TTC549 (cell line): Measurements from ENCODE around the gene IGDCC3.
"Not testable (repeated sequence)": the region's sequence is repeated elsewhere in the genome, so short reads cannot be mapped to it uniquely, and the experiment has no call there.

Source experiments
- FAIRE-seq: peaks from 2 replicates; lab custom pipeline; 2012; peaks lifted over from hg19 to GRCh38; lab: Jason Lieb, UNC

IGDCC3 gene

DNA sequence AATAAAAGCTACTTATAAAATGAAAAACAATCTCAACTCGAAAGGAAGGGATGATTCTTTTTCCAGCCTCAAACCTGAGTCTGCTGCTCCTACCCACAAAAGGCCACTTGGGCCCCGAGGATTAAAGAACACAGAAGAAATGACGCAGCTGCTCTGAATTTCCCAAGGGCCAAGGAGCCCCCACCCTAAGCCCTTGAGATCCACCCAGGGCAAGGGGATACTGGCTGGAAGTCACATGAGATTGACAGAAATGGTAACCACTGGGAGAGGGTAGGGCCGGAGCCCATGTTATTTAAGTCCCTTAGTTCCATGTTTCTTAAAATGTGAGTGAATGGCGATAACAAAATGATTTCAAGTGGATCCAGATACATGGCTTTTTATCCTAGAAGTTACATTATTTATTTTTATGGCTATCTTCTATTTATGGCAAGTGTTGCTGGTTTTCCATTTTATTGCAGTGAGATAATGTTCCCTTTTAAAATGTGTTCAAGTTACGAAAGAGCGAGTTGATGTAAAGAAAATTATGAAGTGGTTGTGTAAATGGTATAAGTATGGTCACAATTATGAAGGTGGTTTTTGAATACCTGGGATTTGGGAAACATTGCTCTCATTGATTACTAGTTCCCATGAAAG, 28.1 kb upstream of the IGDCC3 start:
- no peak for FAIRE-seq

DNA sequence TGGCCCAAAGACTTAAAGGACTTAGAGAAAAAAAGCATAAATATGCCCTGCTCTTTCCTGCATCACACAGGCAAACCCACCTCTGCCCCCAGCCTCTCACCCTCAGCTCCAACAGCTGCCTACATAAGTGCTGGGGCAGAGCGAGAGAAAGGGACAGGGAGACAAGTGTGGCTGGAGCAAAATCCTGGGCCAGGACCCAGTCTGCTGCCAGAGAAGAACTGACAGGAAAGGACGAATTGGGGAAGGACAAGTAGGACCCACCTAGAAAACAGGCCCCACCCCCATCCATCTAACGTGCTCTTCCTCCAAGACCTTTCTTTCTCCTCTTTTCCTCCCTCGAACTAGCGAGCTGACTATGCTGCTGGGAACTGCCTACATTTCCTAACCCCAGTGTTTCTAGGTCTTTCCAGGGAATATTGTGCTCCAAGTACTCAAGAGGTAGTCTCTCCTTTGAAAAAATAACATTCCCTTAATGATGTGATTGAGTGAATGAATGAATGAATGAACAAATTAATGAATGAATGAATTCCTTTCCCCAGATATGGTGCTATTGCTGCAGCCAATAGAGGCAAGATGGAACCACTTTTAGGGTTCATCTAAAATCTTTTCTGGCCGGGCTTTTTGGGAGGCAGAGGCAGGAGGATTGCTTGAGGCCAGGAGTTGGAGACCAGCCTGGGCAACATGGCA, 26.5 kb upstream of the IGDCC3 start:
- no peak for FAIRE-seq

DNA sequence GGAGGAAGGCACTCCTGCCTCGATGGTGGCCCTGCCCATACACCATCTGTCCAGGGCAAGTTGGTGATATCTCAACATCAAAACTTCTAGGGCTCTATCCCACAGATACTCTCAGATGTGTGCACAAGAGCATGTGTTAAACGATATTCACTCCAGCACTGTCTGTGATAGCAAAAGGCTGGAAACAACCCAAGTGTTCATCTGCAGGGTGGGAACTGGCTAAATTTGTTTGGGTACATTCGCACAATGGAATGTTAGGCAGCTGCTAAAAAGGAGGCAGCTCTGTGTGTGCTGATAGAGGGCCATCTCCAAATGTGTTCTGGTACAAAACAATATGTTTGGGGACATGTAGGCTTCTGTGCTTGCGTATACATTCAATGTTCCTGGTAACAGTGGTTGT, 25.2 kb upstream of the IGDCC3 start:
- FAIRE-seq, result no peak

DNA sequence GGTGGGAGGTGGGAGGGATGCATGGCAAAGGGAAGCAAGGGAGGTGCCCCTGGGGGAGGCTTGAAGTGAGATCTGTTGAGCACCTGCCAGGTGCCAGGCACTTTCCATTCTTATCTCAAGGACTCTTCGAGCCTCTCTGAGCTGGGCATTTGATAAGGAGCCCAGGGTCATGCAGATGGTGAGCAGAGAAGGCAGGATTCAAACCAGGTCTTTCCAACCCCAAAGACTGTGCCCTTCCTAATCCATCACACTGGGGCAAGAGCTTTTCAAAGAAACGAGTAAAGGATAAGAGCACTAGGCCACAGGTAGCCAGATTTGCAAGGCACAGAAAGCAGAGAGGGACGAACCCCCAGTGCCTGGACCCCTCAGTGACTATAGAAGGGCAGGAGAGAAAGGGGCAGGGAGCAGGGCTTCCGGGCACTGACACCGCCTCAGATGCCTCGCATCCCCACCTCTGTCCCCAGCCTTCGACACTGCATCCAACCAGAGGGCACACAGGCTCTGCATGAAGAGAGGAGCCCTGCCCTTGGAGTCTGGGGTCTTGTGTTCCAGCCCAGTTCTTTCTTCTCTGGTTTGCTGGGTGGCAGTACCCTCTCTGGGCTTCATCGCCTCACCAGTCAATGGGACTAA, 23.9 kb upstream of the IGDCC3 start:
- no peak for FAIRE-seq

DNA sequence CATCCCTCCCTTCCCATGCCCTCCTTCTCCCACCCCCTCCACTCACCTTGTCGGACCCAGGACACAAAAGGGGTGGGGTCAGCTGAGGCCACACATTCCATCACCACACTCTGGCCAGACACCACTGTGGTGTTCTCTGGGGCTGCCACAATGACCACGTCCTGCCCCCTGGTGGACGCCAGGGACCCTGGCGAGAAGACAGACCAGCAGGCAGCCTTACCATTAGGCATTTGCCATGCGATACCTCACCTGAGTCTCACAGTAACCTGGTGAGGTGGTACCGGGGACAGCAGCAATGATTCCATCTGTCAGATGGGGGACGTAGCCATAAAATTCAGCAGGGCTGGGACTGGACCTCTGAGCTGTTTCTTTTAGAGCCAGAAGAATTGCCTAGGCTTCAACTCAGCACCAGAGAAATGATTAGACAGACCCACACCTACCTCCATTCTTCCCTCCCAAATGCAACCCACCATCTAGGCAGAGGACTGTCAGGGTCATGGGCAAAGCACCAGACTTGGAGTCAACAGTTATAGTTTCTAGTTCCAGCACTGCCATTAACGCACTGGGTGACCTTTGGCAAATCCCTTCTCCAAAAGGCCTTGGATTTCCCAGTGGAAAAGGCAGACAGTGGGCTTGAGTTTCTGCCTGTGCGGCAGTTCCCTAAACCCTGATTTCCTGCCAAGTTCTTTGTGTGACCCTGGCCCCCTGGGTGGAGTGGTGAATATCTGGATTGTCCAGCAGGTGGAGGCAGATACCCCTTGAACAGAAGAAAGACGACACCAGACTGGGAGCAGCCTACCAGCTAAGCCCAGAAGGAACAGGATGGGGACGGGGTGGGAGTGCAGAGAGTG, 23.2 kb upstream of the IGDCC3 start:
- FAIRE-seq, result no peak

DNA sequence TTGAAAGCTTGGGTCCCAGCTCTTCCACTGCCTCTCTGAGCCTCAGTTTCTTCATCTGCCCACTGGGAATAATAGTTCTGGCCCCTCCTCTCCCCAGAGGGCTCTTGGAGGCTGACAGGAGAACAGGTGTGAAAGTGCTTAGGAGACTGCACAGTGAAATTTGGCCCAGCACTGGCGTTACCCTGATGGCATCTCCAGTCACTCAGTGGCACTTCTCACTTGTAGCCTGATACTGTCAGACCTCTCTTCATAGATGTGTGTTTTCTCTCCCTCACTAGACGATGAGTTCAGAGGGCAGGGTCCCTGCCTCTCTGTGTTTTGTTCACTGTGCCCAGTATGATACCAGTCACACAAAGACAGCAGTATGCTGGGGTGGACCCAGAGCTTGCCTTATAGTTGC, 22.2 kb upstream of the IGDCC3 start:
- no peak for FAIRE-seq

DNA sequence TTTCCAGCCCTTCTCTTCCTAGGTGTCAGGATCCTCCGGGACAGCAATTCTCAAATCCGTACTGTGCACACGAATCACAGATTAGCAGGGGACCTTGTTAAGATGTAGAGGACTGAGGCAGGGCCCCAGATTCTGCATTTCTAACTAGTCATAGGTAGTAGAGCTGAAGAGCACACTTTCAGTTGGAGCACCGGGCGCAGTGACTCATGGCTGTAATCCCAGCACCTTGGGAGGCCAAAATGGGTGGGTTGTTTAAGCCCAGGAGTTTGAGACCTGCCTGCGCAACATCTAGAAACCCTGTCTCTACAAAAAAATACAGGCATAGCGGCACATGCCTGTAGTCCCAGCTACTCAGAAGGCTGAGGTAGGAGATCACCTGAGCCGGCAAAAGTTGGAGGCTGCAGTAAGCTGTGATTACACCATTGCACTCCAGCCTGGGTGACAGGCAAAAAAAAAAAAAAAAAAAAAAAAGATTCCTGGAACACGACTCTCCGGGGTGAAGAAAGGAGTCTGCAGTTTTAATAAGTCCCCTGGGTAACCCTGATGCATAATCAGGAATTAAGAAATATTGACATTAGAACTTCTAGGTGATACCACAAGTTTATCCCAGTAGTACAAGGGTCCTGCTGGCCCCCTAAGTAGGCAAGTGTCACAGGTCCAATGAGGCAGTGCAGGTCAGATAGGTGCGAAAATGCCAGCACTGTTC, 21.4 kb upstream of the IGDCC3 start:
- FAIRE-seq, result no peak

DNA sequence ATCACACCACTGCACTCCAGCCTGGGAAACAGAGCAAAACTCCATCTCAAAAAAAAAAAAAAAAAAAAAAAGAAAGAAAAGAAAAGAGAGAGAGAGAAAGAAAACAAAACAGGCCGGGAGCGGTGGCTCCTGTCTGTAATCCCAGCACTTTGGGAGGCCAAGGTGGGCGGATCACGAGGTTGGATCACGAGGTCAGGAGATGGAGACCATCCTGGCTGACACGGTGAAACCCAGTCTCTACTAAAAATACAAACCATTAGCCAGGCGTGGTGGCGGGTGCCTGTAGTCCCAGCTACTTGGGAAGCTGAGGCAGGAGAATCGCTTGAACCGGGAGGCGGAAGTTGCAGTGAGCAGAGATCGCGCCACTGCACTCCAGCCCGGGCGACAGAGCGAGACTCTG, 20.7 kb upstream of the IGDCC3 start:
- FAIRE-seq, result not testable (repeated sequence)

DNA sequence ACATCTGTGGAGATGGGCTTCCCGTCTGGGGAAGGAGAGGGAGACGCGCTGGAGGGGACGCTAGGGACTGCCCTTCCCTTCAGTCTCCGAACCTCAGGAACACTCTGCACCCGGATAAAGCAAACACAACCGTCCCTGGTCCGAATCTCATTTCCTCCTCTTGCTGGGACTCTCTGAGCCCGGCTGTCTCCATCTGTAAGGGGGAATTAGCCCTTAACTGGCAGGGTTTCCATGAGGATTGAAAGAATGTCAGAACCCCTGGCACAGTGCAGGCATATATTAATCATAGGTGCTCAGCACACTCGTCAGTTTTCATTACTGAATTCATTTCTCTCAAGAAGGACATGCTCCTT, 19.1 kb upstream of the IGDCC3 start:
- FAIRE-seq, result no peak

DNA sequence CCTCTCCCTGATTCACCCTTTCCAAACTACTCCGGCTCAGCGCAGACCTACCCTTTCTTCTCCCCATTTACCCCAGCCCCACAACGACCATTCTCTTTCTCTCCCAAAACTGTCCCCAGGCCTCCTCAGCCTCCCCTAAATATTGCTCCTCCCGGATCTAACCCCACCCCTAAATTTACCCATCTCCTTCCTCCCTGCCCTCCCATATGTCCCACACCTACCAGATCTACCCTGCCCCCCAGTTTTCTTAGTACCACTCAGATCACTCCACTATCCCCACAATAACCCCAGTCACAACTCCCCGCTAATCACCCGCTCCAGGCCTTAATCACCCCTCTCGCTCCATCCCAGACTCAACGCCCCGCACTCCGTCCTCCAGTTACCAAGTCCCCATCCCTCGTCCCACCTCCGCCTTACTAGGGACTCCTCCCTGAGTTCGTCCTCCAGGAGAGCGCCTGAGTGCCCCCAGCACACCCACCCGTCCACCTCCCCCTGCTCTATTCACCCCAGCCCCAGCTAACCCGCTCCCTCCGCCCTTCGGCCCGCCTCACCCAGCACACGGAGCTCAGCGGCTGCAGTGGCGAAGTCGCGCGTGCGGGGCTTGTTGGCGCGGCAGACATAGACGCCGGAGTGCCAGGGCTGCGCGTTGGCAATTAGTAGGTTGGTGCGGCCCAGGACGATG, 18.6 kb upstream of the IGDCC3 start:
- FAIRE-seq, result no peak

DNA sequence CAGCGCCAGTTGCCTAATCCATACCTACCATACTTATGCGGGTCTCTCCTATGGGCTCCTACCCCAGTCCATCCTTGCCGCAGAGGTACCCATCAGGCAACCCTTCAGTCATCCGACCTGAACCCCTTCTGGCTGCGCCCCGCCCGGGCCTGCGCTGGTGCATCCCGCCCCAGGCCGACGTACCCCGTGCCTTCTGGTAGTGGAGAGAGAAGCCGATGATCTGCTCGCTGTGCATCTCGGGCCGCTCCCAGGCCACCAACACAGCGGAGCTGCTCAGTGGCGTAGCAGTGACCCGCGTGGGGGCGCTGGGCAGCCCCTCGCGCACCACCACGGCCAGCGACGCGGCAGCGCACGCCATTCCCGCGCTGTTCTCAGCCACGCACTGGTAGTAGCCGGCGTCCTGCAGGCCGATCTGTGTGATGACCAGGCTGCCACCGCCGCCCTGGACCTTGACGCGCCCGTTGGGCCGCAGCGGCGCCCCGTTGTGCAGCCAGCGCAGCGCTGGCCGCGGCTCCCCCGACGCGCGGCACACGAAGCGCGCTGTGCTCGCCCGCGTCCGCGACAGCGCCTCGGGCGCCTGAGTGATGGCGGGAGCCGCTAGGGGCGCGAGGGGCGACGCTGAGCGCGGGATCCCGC, 17.9 kb upstream of the IGDCC3 start:
- no peak for FAIRE-seq

DNA sequence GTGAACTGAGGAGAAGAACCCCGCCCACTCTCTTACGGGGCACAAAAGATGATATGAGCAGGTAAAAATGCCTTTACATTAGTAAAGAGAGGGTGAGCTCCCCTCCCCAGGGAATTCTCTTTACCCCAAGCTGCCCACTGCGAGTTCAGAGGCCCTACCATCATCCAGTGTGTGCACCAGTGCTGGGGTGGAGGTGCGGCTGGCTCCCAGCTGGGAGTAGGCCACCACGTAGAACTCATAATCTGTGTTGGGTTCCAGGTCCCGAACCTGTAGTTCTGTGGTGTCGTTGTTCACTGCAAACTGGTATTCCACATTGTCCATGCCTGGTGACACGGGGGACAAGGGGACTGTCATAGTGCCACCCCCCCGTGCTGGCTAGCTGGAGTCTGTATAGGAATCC, 17.1 kb upstream of the IGDCC3 start:
- no peak for FAIRE-seq

DNA sequence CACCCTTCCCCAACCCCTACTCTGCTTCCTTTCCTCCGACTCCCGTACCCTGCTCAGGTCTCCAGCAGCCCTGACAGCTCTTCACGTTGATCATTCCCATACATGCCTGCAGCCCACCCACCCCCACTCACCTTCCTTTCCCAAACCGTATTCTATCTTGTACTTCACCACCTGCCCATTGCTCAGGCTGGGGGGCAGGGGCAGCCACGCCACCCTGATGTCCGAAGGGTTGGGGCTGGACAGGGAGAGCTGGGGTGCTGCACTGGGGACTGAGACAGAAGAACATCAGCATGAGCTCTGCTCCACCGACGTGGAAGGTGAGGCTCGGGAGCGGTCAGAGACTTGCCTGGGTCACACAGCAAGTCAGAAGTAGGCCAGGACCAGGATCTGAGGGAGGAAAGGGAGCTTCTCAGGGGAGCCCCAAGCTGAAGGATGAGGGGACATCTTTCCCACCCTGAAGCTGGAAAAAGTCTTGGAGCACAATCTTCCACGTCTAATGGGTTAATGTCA, 16.5 kb upstream of the IGDCC3 start:
- FAIRE-seq, result no peak

DNA sequence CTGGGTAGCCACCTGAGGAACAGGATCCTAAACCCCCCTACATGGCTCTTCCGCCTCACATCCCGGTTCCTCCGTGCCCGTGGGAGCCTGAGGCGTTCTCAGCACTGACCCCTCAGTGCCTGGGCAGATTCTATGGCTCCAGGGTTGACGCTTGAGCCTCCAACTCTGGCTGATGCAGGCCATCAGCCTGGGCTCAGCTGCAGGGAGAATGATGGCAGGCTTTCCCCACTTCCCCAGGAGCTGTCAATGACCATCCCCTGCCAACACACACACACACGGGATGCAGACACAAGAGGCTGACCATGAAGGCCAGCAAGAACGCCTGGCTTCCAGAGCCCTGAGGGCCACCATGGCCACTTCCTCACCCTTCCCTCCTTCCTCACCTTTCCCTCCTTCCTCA, 15.8 kb upstream of the IGDCC3 start:
- no peak for FAIRE-seq

DNA sequence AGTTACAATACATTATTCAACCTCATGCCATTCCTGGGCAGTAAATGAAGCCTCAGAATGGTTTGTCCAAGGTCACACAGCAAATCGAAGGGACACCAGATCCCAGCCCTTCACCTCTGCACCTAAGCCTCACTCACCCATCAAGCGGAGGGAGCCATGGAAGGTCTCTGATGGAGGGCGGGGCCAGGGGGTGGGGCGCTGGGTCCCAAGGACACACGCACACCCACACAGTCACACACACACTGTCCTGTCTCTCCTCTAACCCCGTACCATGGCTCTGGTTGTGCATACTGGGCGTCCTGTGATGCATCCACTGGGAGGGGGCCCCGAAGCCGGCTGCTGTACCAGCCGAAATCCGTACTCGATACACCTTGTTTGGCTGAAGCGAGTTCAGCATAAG, 15.3 kb upstream of the IGDCC3 start:
- FAIRE-seq, result no peak

DNA sequence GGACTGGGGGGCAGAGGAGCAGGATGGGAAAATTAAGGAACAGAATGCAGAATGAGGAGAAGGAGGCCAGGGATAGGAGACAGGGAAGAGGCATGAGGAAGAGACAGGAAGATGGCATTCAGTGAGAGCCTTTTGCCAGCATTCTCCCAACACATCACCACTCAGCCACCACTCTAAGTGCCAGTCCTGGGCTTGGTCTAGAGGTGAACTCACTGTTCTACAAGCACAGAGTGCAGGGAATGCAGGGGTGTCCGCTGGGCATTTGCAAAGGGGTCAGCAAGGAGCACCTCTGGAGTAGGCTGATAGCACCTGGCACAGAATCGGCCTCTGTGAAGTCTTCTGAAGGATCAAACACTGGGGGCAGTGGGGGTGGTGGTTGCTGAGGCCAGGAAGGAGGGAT, 14.6 kb upstream of the IGDCC3 start:
- FAIRE-seq, result no peak

DNA sequence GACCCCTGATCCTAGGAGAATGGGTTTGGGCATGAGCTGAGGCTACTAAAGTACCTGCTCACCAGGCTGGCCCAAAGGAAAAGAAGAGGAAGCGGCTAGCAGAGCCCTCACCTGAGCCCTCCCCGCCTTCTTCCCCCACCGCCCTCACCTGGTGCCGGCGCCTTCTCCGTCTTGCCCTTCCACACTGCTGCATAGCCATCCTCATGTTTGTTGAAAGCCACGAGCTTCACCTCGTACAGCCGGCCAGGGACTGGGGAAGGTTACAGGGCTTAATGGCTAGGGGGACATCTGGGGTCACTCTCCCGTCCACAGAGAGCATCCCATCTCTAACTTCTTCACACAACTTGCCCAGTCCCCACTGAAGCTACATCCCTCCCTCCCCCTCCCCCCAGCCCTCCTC, 13.9 kb upstream of the IGDCC3 start:
- no peak for FAIRE-seq

DNA sequence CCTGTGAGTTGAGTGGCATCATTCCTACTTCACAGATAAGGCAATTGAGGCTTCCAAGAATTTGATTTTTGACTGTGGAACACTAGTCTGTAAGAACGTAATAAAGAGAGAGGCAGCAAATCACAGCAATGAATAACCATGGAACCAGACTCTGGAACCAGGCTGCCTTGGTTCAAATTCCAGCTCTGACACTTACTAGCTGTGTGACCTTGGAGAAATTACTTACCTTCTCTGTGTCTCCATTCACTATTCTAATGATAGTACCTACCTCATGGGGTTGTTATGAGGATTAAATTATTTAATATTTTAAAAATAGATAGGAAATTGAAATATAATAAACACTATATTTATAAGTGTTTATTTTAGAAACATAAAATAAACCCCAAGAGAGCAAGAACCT, 12.6 kb upstream of the IGDCC3 start:
- no peak for FAIRE-seq

DNA sequence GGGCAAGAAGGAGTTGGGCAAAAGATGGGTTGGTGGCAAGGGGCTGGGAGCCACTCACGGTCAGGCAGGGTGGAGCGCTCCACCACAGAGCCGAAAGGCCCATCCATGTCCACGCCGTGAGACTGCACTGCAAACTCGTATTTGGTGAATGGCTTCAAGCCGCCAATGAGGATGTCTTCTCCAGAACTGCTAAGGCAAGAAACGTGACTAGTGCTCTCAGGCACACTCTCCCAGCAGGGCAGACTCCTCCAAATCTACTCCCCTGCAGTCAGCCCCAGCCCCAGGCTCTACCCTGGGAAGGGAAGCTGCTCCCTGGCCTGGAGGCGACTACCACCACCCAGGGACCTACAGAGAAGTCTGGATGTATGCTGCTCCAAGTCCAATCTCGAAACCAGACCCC, 11.4 kb upstream of the IGDCC3 start:
- FAIRE-seq, result no peak

DNA sequence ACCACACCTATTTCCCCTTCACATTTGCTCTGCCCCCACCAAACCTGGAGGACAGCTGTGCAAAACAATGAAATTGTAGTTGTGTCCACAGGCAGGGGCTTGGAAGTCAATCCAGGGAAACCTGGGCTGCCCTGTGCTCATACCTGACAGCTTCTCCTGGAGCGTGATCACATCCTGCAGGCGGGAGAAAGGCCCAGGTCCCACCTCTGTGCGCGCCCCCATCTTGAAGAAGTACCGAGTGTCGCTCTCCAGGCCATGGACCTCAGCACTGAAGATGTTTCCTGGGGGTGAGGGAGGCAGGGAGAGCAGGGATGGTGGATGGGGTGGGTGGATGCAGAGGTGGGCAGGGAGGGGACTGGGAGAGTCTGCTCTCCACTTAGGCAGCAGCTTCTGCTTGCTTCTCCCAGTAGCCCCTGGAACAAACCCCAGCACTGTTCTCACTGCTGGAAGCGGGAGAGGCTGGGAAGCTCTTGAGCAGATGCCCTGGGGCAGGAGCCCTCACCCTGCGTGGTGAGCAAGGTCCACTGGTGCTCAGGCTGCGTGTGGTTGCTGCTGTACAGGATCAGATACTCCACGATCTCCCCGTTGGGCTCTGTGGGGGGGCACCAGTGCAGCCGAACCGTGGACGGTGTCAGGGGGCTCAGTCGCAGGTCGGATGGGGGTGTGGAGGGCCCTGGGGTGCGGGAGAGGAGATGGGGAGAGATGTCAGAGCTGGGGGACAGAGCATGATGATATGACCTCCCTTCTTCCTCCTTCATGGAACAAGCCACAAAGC, 10.7 kb upstream of the IGDCC3 start:
- FAIRE-seq, result no peak
